Fibroblast of peridontal ligament (primary cell): ENCODE data around the gene TCEANC2.
"Not testable (repeated sequence)": the region's sequence is repeated elsewhere in the genome, so short reads cannot be mapped to it uniquely, and the experiment has no call there.

Experiments used
- DNase-seq: peaks from one replicate; pipeline ENCODE4 v3.0.0-alpha.2; 2010; ENCODE audit errors: extremely low read depth

Gene TCEANC2

DNA sequence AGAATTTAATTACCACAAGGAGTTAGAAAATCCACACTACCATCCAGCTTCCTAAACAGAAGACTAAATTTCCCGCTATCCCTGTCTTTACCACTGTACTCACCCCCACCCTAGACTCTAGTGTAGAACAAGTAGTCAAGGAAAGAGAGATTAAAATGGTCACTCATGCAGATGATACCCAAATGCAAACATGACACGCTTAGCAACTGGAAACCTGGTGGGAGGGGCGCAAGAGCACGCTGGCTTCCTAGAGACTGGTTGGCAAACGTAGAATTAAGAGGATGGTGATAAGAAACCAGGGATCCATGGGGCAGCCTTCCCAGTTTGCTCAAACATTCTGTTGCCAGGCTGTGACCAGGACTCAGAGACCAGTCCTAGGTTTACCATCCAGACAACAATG lies 25.6 kb upstream of the TCEANC2 start:
- DNase-seq = no peak

DNA sequence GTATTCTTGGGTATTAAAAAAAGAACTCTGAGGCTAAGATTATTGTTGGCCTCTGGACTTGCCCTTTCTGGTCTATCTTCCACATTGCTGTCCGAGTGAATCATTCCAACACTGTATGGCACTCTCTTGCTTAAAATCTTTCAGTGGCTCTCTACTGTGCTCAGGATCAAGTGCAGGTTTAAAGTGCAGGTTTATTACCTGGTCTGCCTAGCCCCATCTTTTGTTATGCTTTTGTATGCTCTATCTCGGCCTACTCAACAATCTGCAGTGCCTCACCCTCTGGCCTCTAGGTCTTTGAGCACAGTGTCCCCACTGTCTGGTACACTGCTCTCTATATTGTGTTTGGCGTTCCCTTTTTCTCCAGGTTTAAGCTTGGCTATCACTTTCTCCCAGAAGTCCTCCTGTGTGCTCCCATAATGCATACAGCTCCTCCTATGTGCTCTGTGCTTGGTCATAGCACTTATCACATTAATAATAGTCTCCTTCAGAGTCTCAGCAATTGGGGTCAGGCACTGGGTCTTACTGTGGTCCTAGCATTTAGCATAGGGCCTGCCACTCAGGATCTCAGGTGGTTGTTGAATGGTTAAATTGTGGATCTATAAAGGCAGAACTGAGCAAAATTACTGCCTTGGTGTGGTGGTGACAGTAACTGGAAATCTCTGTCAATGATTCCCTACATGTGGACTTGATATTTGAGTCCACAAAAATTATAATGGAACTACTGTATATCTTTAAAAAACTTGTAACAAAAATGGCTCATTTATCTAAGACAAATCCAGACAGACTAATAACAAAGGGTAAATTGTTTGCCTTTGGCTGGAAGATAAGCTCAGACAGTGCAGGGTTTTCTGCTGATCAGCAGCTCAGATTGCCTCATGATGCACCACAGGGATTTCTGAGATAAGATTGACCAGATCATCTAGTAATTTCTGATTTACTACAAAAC lies 24.8 kb upstream of the TCEANC2 start:
- DNase-seq = no peak

DNA sequence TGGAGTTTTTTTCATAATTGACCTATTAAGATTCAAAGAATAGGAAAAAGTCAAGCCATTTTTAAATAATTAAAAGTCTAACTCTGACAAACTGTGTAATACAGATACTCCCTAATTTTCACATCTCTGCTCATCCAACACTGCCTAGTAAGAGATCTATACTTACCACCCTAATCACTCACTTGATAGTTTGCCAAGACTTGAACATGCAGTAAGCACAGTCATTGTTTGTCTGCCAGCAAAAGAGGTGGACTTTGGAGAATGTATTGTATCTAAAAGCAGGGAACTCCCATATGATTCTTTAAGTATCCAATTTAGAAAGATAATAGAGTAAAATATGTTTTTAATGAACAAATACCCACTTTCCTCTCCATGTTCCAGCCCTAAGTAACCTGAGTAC lies 15.9 kb upstream of the TCEANC2 start:
- peak; percentile 51 for DNase-seq

DNA sequence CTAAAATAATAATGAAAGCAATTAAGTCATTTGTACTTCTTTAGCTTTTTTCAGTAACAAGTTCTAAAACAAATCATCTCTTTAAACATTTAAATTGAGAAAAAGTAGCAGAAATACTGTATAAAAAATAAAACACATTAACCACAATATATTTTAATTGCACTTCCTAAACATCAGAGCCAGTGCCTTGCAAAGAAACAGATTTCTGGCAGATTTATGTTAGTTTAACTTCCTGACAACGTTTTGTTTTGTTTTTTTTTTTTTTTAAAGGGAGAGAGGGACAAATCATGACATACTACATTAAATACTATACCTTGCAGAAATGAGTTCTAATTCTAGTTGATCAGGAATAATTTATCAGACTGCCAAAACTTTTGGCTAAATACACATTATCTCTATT lies 11.6 kb upstream of the TCEANC2 start:
- DNase-seq = no peak

DNA sequence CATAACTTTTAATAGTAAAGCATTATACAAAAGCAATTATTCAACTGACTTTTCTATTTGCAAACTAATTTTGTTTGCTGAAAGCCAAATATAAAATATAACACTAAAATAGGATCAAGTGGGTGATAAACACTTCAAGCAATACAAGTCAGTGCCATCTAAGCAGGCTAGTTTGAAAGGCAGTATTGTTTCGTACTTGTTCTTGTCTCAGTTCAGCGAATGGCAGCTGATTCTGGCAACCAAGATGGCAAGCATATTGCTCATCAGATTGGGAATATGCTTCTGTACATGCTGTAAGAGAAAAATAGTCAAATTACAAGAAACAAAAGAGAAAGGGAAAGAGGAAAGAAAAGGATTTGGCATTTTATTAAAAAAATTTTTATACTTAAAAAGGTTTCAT lies 7.9 kb upstream of the TCEANC2 start:
- DNase-seq = no peak

DNA sequence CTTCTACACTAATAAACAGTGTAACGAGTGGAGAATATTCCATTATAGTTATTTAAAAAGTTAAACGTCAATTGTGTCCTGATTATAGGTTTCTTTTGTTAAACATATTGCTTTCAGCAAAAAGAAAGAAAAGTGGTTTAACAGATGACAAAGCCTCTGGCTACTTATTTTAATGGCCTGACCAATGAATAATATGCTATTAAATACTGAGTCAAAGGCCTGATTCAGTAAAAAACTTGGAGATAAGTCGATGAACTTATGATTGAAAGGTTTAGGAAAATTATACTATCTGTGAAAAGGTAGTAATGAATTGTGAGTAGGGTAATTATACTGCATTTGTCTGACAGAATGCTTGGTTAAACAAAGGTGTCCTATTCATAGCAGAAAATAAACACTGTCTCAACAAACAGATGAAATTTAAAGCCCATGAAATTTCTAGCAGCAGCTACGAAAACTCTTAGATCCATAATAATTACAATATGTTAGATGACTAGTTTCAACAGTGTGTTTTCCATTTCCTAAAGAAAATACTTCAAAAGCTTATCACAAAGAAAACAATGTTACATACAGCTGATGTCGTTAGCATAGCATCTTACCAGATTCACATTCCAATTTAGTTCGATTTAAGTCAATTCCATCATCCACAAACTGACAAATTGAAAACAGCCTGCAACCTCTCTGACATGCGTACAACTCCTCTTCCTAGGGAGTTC lies 6.6 kb upstream of the TCEANC2 start:
- DNase-seq = peak; percentile 63

DNA sequence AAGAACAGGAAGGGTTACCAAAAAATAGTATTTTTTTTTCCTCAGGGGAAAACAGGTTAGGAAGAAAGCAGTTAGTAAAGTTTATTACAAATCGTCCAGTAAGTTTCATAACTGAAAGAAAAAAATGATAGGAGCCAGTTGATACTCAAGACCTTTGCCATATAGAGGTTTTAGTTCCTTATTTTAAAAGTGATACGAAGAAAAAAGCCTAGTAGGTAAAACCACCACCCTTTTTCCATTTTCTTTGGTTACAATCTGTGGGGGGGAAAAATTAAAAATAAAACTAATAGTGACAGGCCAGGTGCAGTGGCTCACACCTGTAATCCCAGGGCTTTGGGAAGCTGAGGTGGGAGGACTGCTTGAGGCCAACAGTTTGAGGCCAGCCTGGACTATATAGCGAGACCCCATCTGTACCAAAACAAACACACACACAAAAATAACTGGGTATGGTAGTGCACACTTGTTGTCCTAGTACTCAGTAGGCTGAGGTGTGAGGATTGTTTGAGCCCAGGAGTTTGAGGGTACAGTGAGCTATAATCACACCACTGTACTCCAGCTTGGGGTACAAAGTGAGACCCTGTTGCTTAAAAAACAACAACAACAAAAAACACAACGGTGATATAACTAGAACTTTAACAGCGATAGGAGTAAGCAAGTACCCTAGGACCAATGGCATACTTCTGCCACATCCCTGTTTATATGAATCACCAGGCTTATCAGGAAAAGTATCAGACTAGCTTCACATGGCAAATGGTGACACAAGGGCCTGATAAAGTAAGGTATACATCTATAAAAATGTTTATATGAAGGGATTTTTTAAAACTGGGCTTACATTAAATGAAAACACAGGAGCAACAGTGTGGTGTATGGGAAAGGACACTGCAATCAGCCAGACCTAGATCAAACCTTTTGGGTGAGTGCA lies 5.8 kb upstream of the TCEANC2 start:
- DNase-seq = no peak

DNA sequence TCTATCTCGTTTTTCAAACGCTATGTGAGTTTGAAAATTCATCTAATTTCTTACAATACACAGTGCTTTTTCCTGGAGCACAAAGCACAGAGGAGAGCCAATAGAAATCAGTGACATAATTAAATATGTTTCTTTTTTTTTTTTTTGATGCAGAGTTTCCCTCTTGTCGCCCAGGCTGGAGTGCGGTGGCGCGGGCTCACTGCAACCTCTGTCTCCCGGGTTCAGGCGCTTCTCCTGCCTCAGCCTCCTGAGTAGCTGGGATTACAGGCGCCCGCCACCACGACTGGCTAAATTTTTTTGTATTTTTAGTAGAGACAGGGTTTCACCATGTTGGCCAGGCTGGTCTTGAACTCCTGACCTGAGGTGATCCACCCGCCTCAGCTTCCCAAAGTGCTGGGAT lies 3.0 kb upstream of the TCEANC2 start:
- not testable (repeated sequence) for DNase-seq

DNA sequence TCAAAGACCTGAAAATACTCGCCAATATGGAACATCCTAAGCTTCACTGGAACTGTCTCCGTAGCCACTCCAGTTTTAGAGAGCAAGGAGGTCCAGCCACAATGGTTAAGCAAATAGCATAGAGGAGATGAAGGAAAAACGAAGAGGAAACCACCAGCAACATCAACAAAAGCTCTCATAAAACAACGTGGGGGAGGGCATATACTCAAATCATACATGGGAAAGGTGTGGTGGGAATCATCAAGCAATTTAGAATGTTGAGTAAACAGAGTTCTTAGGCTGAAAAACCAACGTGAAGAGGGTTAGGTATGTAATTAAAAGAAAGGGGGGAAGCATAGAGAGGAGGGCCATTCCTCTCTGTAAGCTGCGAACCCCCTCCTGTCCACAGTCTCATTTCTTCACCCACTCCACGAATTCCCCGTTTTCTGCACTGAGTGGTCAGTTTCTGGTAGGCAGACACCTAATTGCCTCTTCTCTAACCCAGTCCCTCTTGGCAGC lies 1.4 kb upstream of the TCEANC2 start:
- DNase-seq = peak; percentile 25

DNA sequence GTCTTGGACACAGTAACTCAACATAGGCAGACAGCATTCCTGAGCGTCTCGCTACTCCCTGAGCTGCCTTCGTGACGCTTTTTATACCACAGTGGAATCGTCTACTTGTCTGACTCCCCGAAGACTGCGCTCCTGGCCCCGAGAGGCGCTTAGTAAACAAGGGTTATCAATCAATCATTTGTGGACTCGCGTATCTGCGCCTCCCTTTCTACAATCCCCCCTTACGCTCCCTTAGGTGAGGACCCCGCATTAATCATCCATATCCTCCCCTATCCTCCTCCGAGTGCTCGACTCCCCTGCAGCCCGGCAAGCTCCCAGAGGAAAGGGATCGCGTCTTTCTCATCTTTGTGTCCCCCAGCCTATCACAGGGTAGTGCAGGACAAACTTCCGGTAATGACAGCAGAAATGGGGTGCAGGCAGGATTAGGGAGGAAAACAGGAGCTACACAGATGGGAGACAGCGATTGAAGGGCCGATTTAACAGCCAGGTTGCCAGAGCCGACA lies 926 bp upstream of the TCEANC2 start:
- peak; percentile 58 for DNase-seq

DNA sequence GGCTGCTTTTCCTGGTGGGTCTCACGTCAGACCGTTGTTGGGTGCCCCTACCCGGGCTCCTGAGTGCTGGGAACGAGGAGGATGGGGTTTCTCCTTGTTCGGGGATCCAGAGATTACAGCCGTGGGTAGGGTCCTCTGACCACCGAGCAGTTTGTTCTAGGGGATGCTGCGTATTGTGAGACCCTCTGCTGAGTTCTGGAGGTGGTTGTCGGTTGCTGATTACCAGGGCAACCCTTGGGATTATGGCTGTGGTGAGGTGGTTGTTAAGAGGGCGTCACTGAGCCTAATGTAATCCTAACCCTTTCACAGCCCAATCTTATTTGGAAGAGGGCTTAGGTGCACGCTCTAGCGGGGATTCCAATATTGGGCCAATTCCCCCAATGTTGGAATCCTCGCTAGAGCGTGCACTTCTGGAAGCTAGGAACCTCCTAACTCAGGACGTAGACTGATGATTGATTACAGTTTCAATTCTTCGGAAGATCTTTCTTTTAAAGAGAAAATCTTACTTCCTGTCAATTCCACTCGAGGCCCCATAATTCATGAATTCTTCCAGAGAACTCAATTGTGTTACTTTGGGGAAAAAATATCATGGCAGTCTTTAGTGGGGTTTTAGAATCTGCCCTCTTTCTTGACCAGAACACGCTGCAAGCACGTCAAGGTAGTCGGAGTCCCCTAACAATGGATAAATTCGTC lies 483 bp downstream of the TCEANC2 start:
- peak; percentile 36 for DNase-seq

DNA sequence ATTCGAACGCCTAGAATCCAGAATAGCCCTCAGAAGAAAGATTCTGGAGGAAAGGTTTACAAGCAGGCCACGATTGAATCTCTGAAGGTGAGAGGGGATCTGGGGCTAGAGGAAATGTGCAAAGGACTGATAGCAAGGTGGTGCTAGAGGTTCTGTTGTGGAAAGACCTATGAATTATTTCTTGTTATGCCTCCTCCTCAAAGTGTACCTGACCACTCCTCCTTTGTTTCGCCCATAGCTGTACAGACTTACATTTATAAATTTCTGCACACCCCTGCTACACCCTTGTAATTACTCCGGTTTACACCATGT lies 986 bp downstream of the TCEANC2 start:
- no peak for DNase-seq

DNA sequence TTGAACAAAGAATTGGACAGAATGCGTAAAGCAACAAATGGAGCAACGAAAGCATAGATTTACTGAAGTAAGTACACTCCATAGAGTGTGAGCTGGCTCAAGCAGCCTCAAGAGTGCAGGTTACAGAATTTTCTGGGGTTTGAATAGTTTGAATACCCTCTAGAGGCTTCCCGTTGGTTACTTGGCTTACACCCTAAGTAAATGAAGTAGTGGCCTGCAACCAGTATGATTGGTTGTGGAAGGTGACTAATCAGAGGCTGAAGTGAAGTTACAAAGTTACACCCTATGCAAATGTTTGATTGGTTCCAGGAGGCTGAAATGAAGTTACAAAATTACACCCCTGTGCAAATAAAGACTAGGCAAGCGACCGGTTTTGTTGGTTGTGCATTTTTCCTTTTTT lies 10.9 kb downstream of the TCEANC2 start:
- no peak for DNase-seq

DNA sequence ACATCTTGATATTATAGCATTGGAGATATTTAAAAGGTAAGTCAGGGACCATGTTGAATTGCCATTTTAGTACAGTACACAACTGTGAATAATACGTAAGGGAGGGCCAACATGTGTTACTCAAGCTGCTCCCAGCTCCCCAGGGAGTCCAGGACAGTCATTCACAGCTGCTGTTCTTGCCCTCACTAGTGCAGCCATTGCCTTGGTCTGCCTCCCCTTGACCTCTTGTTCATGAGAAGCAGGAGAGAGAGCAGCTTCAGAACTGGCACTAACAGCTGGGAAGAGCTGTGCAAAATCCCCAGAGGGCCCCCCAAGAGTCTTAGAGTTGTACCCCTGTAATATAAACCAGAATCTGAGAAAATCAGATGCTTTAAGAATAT lies 16.4 kb downstream of the TCEANC2 start:
- DNase-seq = no peak

DNA sequence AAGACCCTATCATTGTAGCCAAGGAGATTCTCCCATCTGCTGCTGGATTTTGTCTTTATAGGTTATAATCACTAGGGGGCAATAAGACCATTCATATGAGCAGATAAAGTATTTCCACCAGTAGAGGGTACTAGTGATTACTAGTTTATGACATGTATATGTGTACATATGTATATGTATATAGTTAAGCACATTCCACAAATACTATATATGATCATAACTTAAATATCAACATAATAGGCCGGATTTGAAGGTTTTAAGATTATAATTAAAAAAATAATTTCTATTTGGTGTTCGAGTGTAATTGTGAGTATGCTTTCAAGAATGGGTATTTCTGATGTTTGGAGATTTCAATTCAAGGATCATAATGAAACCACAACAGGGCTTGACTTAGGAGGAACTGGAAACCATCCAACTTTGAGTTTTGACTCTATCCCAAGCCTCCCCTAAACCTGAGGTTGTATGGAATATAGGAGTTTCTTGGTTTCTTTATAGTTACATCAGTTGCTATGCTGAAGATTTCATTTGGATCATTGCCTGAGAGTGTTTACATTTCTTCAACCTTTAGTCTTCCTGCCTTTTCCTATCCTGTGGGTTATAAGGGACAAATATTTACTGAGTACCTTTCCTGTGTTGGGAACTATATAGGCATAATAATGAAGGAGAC lies 16.9 kb downstream of the TCEANC2 start:
- peak; percentile 75 for DNase-seq

DNA sequence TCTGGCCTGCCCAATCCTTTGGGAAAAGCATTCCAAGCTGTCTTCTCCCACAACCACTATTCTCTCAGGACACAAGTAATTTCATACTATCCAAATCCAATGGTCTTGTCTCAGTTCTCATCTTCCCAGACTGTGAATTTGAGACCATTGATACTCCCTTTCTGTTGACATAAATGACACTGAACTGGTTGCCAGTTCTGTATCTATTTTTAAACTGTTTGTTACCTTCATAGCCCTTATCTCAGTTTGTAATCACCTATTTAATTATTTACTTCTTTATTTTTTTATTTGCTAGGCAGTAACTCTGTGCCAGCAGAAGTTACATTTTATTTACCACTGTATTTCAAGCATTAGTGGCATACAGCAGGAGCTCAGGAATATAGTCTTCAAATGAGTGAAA lies 24.0 kb downstream of the TCEANC2 start:
- DNase-seq = no peak

DNA sequence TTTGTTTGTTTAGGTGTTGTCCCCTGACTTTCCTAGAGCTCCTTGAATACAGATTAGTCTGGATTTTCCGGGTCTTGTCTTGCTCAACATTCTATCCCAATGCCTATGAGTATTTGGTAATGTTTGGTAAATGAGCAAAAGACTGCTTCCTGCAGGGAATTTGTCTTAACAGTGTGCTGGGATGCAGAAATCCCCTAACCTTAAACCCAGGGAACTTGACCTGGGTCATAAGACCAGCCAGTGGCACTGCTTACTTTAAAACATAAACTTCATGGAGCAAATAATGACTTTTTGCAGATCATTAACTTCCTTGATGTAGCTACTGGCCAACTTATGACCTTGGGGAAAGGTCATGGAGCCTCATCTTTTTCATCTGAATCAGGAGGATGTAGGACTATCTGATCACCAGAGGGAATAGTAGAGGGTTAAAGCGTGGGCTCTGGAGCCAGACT lies 27.2 kb downstream of the TCEANC2 start:
- no peak for DNase-seq

DNA sequence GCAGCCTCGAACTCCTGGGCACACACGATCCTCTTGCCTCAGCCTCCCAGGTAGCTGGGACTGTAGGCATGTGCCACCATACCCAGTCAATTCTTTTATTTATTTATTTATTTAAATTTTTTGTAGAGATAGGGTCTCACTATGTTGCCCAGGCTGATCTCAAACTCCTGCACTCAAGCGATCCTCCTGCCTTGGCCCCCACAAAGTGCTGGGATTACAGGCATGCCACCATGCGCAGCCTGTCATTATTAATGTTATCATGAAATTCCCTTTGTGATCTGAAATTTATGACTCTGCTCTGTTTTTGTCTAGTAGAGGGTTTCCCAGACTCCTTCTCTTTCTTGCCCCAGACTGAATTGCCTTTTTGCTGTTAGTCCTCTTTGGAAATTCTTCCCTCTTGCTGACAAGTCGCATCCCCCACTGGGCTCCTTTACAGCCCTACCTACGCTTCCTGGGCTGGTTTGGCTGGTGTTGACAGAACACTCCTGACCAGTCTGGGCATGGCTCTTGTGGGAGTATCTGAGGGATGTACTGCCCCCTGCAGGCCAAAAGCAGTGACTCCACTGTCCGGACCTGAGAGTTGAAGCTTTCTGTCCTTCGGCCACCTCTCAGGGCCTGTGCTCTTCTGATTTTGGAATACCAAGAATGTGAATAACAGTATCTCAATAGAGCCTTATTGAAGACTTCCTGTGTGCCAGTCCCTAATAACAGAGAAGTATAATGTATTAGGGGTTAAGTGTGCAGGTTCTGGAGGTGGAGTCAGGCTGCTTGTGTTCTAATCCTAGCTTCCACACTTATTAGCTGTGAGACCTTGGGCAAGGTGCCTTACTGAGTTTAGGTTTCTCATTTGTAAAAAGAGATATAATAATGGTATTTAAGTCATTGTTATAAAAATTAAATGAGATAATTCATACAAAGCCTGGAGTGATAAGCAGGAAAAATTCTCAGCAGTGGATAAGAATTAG lies 28.2 kb downstream of the TCEANC2 start:
- peak; percentile 58 for DNase-seq

DNA sequence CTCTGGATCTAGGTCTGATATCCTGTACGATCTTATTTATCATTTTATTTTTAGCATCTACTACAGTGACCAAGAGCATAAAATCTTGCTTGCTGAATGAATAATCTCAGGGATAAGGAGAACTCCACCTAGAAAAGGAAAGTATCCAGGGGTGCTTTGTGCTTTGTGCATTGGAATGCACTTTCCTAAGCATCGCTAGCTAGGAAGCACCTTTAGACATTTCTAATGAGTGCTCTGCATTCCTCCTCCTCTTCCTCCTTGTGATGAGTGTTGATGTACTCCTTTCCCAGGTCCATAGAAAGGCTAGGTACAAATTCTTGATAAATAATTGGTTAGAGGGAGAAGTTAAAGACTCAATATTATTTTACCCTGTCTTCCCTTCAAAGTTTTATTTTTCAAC lies 31.4 kb downstream of the TCEANC2 start:
- DNase-seq = no peak
